ENCODE measurements around the gene AICDA. TPM values are rescaled to one million over a fixed set of nuclear protein-coding genes. Genes with fewer than 3 reads are reported as not detected.
"Not testable (repeated sequence)": the region's sequence is repeated elsewhere in the genome, so short reads cannot be mapped to it uniquely, and the experiment has no call there.

AICDA gene
- total RNA-seq, 1 experiment from 2014 or later: not detected

DNA sequence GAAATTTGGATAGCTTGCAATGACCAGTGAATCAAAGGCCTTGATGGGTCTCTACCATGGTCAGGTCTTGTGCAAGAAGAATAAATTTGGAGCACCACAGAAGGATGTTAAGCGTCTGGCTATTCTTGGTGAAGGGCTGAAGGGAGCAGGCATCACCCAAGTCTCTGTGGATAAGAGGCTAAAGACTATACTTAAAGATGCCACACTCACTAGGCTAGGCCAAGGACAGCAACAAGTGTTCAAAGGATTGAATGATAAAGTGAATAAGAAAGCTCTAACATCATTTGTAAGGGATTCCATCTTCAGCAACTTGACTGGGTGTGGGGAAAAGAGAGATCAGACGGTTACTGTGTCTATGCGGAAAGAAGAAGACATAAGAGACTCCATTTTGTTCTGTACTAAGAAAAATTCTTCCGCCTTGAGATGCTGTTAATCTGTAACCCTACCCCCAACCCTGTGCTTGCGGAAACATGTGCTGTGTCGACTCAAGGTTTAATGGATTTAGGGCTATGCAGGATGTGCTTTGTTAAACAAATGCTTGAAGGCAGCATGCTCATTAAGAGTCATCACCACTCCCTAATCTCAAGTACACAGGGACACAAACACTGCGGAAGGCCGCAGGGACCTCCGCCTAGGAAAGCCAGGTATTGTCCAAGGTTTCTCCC, 22.8 kb upstream of the AICDA start:
- POLR2A ChIA-PET; H3K9ac ChIP-seq (ENCODE audit: low read length): not testable (repeated sequence)

DNA sequence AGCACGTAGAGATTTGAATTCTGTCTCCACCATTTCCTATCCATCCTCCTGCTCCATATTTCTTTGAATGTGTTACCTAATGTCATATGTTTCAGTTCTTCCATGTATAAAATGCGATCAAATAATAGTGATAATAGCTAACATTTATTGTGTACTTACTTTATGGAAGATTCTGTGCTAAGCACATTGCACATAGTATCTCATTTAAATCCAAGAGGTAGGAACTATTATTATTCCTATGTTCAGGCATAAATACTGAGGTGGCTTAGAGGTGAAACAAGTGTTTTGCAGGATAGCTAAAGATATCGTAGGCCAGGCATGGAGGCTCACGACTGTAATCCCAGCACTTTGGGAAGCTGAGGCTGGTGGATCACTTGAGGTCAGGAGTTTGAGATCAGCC, 17.5 kb upstream of the AICDA start:
- Histone ChIP-seq H4K20me1 (ENCODE audit: insufficient read depth) (no peaks in the 10 kb centered on the region), H3K79me2 (ENCODE audit: insufficient read depth, low read length) (no peaks in the 10 kb centered on the region), H3K36me3 (ENCODE audit: control insufficient read depth in 1 of 2, insufficient read depth in 2 of 2, low read length in 2 of 2) (no peaks in the 10 kb centered on the region), H2AFZ (ENCODE audit: low read depth, low read length, poor library complexity, severe bottlenecking) (no peak overlapping the region), H3K27me3 (ENCODE audit: insufficient read depth, low read length) (no peaks in the 10 kb centered on the region), H3K4me3 (replicated peaks in 1 of 2; ENCODE audit: low read depth in 1 of 2, low read length in 2 of 2) (no peak overlapping the region), H3K9me3 (ENCODE audit: control insufficient read depth in 1 of 2, insufficient read depth in 1 of 2, low read depth in 1 of 2, low read length in 2 of 2) (no peaks in the 10 kb centered on the region), H3K27ac (ENCODE audit: low read depth, low read length) (no peak overlapping the region), H3K4me1 (ENCODE audit: control insufficient read depth in 1 of 2, insufficient read depth in 2 of 2, low read length in 2 of 2) (no peaks in the 10 kb centered on the region), H3K9me2 (ENCODE audit: insufficient read depth) (no peaks in the 10 kb centered on the region), H3K9ac (ENCODE audit: low read length) (no peak overlapping the region), H3K4me2 (ENCODE audit: low read length) (no peak overlapping the region)
- BruUV-seq (replicated peaks): no TSS peak
- RAD21 ChIA-PET (ENCODE audit: low non-redundant PET in 1 of 2, low total read pairs in 2 of 2, uncharacterized antibody in 2 of 2, unreplicated experiment in 2 of 2): no interaction called here
- POLR2A ChIA-PET: no interaction called here
- TF ChIP-seq SP1 (IDR thresholded peaks at IDR 0.05; ENCODE audit: low read depth): no peak
- TF ChIP-seq FOSL1 (IDR thresholded peaks at IDR 0.05; ENCODE audit: low read depth): no peak
- TF ChIP-seq POLR2A (IDR thresholded peaks at IDR 0.05; ENCODE audit: borderline replicate concordance, extremely low read depth, insufficient read depth, insufficient read length): no peak
- TF ChIP-seq, protein P1, sequence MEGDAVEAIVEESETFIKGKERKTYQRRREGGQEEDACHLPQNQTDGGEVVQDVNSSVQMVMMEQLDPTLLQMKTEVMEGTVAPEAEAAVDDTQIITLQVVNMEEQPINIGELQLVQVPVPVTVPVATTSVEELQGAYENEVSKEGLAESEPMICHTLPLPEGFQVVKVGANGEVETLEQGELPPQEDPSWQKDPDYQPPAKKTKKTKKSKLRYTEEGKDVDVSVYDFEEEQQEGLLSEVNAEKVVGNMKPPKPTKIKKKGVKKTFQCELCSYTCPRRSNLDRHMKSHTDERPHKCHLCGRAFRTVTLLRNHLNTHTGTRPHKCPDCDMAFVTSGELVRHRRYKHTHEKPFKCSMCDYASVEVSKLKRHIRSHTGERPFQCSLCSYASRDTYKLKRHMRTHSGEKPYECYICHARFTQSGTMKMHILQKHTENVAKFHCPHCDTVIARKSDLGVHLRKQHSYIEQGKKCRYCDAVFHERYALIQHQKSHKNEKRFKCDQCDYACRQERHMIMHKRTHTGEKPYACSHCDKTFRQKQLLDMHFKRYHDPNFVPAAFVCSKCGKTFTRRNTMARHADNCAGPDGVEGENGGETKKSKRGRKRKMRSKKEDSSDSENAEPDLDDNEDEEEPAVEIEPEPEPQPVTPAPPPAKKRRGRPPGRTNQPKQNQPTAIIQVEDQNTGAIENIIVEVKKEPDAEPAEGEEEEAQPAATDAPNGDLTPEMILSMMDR (IDR thresholded peaks at IDR 0.05 in 2 of 3, conservative IDR thresholded peaks at IDR 0.05 in 1 of 3; ENCODE audit: borderline replicate concordance in 1 of 3, insufficient read depth in 1 of 3, low read depth in 2 of 3, low read length in 2 of 3): no peak
- TF ChIP-seq EGR1 (IDR thresholded peaks at IDR 0.05; ENCODE audit: low read depth): no peak
- no peak for TF ChIP-seq JUND (IDR thresholded peaks at IDR 0.05)
- no peak for ATAC-seq
- CTCF ChIA-PET: no interaction called here
- DNase-seq (ENCODE audit: low read depth, low spot score): no peak
- intact Hi-C loops (cut with micrococcal nuclease): no loop called here

More for the DNA sequence above, 22.8 kb upstream of the AICDA start:
- H3K36me3 ChIP-seq (ENCODE audit: control insufficient read depth in 1 of 2, insufficient read depth in 2 of 2, low read length in 2 of 2); CTCF ChIA-PET; H4K20me1 ChIP-seq (ENCODE audit: insufficient read depth); H3K79me2 ChIP-seq (ENCODE audit: insufficient read depth, low read length); H3K27ac ChIP-seq (ENCODE audit: low read depth, low read length); H3K9me3 ChIP-seq (ENCODE audit: control insufficient read depth in 1 of 2, insufficient read depth in 1 of 2, low read depth in 1 of 2, low read length in 2 of 2); H3K9me2 ChIP-seq (ENCODE audit: insufficient read depth); RAD21 ChIA-PET (ENCODE audit: low non-redundant PET in 1 of 2, low total read pairs in 2 of 2, uncharacterized antibody in 2 of 2, unreplicated experiment in 2 of 2); DNase-seq (ENCODE audit: low read depth, low spot score); H2AFZ ChIP-seq (ENCODE audit: low read depth, low read length, poor library complexity, severe bottlenecking); H3K4me3 ChIP-seq (replicated peaks in 1 of 2; ENCODE audit: low read depth in 1 of 2, low read length in 2 of 2); intact Hi-C loops (cut with micrococcal nuclease); H3K4me1 ChIP-seq (ENCODE audit: control insufficient read depth in 1 of 2, insufficient read depth in 2 of 2, low read length in 2 of 2); BruUV-seq (replicated peaks); H3K27me3 ChIP-seq (ENCODE audit: insufficient read depth, low read length); ATAC-seq; H3K4me2 ChIP-seq (ENCODE audit: low read length): not testable (repeated sequence)

Data from HCT116 (cell line).